Memory B cell (primary cell): ENCODE measurements around the gene PWWP2B.
"Not testable (repeated sequence)": the region's sequence is repeated elsewhere in the genome, so short reads cannot be mapped to it uniquely, and the experiment has no call there.

ENCODE experiments used
- ATAC-seq: fragments of 150-1000 bp; cut with Tn5 transposase; 2 replicates; pipeline ENCODE4 v1.10.0; 2021; ENCODE audit warnings: low read depth, mild to moderate bottlenecking, moderate library complexity
- DNase-seq, 2 donors: peaks; one replicate each; pipeline ENCODE4 v3.0.0; 2022; ENCODE audit warnings: low spot score in 2 of 2
- H3K27ac Mint-ChIP-seq: one replicate; pipeline ENCODE4 v1.8.0; 2022; ENCODE audit warnings: mild to moderate bottlenecking, moderate library complexity, mixed read lengths
- H3K27me3 Mint-ChIP-seq: one replicate; pipeline ENCODE4 v1.8.0; 2022; ENCODE audit warnings: mixed read lengths
- H3K36me3 Mint-ChIP-seq: one replicate; pipeline ENCODE4 v1.8.0; 2022; ENCODE audit warnings: mild to moderate bottlenecking, mixed read lengths
- H3K4me1 Mint-ChIP-seq: one replicate; pipeline ENCODE4 v1.8.0; 2022; ENCODE audit warnings: mixed read lengths
- H3K4me3 Mint-ChIP-seq: one replicate; pipeline ENCODE4 v1.8.0; 2022; ENCODE audit warnings: mild to moderate bottlenecking, moderate library complexity, mixed read lengths
- H3K9me3 Mint-ChIP-seq: one replicate; pipeline ENCODE4 v1.8.0; 2022; ENCODE audit warnings: mixed read lengths

PWWP2B gene

DNA sequence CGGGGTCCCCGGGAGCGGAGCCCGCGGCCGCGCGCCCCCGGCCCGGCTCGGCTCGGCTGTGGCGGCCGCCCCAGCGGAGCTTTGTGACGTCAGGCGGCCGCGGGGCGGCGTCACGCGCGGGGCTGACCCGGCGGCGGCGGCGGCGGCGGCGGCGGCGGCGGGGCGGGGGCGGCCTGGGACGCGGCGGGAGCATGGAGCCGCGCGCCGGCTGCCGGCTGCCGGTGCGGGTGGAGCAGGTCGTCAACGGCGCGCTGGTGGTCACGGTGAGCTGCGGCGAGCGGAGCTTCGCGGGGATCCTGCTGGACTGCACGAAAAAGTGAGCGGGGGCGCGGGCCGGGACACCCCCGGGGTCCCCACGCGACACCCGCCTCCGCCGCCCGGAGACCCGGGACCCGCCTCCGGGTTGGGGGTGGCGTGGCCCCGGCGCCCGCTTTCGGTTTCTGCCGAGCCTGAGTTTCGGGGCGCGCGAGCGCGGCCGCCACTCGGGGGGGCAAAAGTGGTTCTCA, at the start of gene PWWP2B:
Gene PWWP2B, plus strand, starts transcription at position 165 of the 506 bp plus-strand sequence. Its CDS starts 27 bp downstream, at position 192.
- peak within 1 kb of the TSS; percentile 89 for H3K27ac Mint-ChIP-seq

DNA sequence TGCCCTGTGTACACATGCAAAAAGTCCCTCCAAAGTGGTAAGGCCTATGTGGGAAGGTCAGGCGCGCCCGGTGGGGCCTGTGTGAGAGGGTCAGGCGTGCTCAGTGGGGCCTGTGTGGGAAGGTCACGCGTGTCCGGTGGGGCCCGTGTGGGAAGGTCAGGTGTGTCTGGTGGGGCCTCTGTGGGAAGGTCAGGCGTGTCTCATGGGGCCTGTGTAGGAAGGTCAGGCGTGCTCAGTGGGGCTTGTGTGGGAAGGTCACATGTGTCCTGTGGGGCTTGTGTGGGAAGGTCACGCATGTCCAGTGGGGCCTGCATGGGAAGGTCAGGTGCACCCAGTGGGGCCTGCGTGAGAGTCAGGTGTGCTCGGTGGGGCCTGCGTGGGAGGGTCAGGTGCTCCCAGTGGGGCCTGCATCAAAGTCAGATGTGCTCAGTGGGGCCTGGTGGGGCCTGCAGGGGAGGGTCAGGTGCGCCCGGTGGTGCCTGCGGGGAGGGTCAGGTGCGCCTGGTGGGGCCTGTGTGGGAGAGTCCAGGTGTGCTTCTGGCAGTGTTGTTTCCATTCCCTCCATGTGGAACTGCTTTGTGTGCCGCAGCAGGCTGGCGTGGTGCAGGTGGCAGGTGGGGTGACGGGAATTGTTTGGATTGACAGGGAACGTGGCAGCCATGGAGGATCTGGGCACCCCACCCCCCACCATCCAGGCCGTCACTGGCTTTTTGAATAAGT, 49.6 kb upstream of the PWWP2B start:
- Mint-ChIP-seq H3K36me3 (peaks cover 29% of the 10 kb centered on the region), H3K4me1 (peaks cover 10% of the 10 kb centered on the region), H3K27ac (peak overlapping the region; percentile 58), H3K9me3 (no peaks in the 10 kb centered on the region), H3K4me3 (no peak overlapping the region), H3K27me3 (no peaks in the 10 kb centered on the region)
- DNase-seq (no peak), ATAC-seq (no peak)

More for the DNA sequence above, at the start of gene PWWP2B:
- H3K9me3 Mint-ChIP-seq: peaks cover 5% of the 10 kb centered on the region
- peak; percentile 46 for ATAC-seq
- H3K27me3 Mint-ChIP-seq: no peaks in the 10 kb centered on the region
- H3K4me3 Mint-ChIP-seq: peak within 1 kb of the TSS; percentile 92
- H3K36me3 Mint-ChIP-seq: peaks cover 5% of the 10 kb centered on the region
- peaks cover 55% of the 10 kb centered on the region for H3K4me1 Mint-ChIP-seq
- DNase-seq: peak; percentile 56 to 74

DNA sequence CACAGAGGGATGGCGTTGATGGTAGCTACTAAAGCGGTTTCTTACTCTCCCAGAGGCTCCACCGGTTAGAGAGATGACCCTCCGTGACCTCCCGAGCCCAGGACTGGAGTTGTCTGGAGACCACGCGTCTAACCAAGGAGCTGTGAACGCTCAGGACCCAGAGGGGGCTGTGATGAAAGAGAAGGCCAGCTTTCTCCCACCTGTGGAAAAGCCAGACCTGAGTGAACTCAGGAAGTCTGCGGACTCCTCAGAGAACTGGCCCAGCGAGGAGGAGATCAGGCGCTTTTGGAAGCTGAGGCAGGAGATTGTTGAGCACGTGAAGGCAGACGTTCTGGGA, 49.1 kb upstream of the PWWP2B start:
- no peak for ATAC-seq
- Mint-ChIP-seq H3K4me3 (no peak overlapping the region), H3K9me3 (no peaks in the 10 kb centered on the region), H3K4me1 (peaks cover 13% of the 10 kb centered on the region), H3K27me3 (no peaks in the 10 kb centered on the region), H3K27ac (no peak overlapping the region), H3K36me3 (peaks cover 29% of the 10 kb centered on the region)
- no peak for DNase-seq

DNA sequence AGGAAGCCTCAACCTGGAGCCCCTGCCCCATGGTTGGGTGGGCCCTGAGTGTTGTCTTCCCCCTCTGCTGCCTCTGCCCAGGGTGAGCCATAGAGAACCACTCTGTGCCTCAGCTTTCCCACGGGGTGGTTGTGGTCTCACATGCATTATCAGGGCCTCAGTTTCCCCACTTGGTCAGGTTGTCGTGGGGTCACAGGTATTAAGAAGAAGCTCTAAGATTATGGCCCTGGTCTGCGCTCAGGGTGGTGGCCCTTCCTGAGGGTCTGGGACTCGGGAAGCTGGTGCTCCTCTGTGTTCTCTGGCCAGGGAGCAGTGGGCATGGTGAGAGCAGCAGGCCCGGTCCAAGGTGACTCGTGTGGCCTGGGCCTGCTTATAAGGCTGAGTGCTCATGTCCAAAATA, 47.2 kb upstream of the PWWP2B start:
- Mint-ChIP-seq H3K36me3 (peaks cover 23% of the 10 kb centered on the region), H3K4me3 (no peak overlapping the region), H3K4me1 (peaks cover 17% of the 10 kb centered on the region), H3K27ac (no peak overlapping the region), H3K27me3 (no peaks in the 10 kb centered on the region), H3K9me3 (no peaks in the 10 kb centered on the region)
- ATAC-seq (no peak), DNase-seq (no peak)

DNA sequence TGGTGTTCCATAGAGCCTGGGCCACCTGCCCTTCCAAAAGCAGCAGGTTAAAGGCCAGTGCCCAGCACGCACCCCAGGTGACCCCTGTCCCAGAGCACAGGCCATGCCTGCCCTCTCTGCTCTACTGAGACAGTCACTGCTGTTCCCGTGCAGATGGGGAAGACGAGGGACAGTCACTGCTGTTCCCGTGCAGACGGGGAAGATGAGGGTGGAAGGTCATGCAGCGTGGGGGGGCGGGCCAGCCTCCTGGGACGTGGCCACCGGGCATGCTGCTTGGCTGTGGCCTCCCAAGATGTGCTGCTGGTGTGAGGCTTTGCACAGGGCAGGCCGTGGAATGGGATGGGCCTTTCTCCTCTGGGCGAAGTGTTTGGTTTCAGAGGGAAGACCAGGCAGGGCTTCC, 46.6 kb upstream of the PWWP2B start:
- no peak for ATAC-seq
- Mint-ChIP-seq H3K9me3 (no peaks in the 10 kb centered on the region), H3K27ac (no peak overlapping the region), H3K4me3 (no peak overlapping the region), H3K4me1 (peaks cover 17% of the 10 kb centered on the region), H3K36me3 (peaks cover 21% of the 10 kb centered on the region), H3K27me3 (no peaks in the 10 kb centered on the region)
- DNase-seq: peak in 1 of 2 donors; percentile 8

DNA sequence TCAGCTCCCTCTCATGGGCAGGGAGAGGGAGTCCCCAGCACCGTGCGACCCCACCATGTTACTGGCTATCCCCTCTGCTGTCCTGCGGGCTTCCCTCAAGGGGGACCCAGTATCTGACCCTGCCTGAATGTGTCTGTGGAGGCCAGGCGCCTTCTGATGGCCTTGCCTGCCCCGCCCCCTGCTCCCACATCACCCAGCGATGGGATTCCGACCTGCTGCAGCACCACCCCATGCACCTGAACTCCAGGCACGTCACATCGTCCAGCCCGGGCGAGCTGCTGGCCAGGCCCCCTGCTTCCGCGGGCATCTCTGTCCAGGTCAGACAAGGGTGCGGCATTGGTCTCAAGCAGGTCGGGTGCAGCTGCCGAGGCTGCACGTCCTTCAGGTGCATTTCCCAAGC, 46.1 kb upstream of the PWWP2B start:
- H3K36me3 Mint-ChIP-seq: peaks cover 20% of the 10 kb centered on the region
- H3K4me1 Mint-ChIP-seq: peaks cover 16% of the 10 kb centered on the region
- H3K27me3 Mint-ChIP-seq: no peaks in the 10 kb centered on the region
- H3K27ac Mint-ChIP-seq: no peak overlapping the region
- H3K9me3 Mint-ChIP-seq: no peaks in the 10 kb centered on the region
- ATAC-seq (no peak), DNase-seq (no peak)
- no peak overlapping the region for H3K4me3 Mint-ChIP-seq

DNA sequence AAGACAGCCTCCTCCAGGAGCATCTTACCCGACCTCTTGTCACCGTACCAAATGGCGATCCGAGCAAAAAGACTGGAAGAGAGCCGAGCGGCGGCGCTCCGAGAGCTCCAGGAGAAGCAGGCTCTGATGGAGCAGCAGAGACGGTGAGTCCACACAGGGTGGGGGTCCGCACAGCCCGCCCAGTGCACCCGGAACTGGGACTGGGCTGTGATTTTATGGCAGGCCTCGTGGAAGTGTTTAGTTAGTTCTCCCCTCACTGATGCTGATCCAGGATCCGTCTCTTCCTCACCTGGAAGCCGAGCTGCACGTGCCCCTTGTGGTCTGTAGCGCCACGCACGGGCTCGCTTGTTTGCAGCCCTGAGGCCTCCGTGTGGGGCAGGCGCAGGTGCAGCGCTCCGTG, 45.4 kb upstream of the PWWP2B start:
- Mint-ChIP-seq H3K4me1 (peaks cover 15% of the 10 kb centered on the region), H3K9me3 (no peaks in the 10 kb centered on the region), H3K36me3 (peaks cover 21% of the 10 kb centered on the region), H3K27ac (no peak overlapping the region), H3K27me3 (no peaks in the 10 kb centered on the region), H3K4me3 (no peak overlapping the region)
- DNase-seq: no peak
- ATAC-seq: no peak

DNA sequence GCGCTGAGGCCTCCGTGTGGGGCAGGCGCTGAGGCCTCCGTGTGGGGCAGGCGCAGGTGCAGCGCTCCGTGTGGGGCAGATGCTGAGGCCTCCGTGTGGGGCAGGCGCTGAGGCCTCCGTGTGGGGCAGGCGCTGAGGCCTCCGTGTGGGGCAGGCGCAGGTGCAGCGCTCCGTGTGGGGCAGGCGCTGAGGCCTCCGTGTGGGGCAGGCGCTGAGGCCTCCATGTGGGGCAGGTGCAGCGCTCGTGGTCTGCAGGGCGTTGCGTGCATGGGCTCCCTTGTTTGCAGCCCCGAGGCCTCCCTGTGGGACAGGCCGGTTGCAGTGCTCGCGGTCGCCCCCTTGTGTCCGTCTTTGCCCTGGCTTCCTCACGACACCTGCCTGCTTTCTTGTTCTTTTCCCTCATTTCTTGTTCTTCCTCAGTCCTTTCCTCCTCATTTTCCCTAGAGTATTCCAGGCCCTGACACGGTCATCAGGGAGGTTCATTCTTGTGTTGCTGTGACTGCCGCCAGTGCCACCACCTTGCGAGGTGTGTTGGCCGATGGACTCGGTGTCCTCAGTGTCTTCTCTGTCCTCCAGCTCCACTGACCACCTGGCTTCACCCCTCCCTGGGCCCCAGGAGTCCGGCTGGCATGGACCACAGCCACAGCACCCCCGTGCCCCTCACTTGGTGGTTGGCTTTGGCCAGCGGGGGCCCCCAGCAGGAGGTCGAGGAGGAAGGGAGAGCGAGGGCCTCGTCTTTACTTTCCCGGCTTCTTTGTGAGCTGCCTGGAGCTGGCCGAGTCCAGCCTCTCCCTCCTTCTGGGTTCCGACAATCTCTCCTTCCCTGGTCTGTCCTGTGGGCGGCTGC, 44.3 kb upstream of the PWWP2B start:
- ATAC-seq (peak; percentile 83), DNase-seq (peak; percentile 76 to 84)
- Mint-ChIP-seq H3K27ac (peak overlapping the region; percentile 73), H3K36me3 (peaks cover 19% of the 10 kb centered on the region)
- not testable (repeated sequence) for H3K4me1 Mint-ChIP-seq, H3K27me3 Mint-ChIP-seq, H3K4me3 Mint-ChIP-seq, H3K9me3 Mint-ChIP-seq

DNA sequence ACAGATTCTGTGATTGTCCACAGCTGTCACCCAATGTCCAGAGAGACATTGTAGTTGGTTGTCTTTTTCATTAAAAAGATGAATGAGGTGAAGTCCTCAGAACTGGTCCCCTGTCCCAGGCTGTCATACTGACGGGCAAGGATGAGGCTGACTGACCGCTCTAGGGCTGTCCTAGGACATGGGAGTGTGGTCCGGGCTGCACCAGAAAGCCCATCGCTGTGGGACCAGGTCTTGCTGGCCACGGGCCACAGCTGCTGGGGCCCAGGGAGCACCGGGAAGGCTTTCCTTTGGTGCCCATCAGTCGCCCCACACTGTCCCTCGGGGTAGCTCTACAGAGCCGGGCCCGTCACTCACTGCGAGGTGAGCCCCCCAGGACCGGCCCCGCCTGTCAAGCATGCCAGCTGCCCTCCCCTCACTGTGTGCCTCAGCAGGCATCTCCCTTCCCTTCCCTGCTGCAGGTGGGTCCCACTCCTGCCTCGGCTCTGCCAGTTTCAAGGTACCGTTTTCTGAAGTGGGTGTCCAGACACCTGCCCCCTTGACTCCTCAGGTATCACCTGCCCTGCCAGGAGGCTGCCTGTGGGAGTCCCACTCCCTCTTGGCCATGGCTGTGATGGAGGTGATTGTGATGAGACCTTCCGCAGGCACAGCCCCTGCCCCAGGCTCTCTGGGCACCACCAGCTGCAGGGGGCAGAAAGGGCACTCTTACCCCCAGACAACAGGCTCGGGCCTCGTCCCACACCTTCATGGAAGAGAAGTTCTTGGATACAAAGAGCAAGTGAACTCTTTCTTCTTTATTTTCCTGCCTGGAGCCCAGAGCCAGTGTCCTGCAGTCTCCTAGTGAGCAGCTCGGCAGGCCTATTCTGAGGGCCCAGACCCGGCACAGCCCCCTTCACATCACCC, 43.3 kb upstream of the PWWP2B start:
- Mint-ChIP-seq H3K4me1 (peaks cover 7% of the 10 kb centered on the region), H3K36me3 (peaks cover 16% of the 10 kb centered on the region), H3K4me3 (no peak overlapping the region), H3K9me3 (peaks cover 3% of the 10 kb centered on the region), H3K27me3 (no peaks in the 10 kb centered on the region), H3K27ac (peak overlapping the region; percentile 73)
- DNase-seq (peak in 1 of 2 donors; percentile 7), ATAC-seq (no peak)

DNA sequence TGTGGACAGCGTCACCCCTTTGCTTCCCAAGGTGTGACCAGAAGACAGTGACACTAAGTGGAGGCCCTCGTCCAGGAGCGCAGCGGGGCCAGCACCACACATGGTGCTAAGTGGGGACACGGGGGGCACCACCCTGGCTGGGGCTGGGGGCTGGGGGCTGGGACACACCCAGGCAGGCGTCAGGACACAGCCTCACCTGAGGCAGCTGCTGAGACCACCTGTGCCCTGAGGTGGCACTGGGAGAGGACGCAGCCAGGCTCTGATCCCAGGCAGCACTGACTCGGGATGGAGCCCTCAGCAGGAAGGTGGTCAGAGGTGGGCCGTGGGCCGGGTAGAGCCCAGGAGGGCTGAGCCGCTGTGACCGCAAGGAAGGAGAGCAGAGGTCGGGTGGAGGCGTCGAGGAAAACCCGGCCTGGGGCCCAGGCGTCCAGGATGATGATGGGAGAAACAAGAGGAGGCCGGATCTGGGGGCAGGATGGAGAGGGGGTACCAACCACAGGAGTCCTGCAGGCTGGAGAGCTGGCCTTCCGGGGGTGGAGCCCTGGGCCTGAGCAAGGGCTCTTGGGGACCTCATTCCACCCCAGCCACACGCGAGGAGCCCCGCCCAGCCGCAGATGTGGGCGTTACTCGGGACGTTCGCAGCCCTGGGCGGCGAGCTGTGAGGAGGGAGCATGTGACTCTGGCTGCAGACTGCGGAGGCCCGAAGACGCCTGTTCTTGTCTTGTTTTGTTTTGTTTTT, 42.5 kb upstream of the PWWP2B start:
- no peak overlapping the region for H3K4me3 Mint-ChIP-seq

DNA sequence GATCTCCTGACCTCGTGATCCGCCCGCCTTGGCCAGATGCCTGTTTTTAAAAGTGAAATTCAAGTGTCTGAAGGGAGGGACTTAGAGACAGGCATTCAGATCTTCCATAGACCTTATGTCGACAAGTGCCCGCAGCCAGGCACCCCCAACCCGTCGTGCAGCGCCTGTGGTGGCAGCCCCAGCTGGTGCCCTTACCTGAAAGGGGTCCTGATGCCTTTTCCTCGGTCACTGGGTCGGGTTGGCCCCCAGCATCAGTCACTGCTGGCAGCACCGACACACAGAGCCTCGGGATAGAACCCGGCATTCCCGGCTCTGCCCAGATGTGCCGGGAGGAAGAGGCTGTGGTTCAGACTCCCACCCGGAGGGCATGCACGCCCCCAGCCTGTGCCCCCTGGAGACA, 41.7 kb upstream of the PWWP2B start:
- no peak for DNase-seq
- H3K27ac Mint-ChIP-seq: no peak overlapping the region
- H3K36me3 Mint-ChIP-seq: peaks cover 13% of the 10 kb centered on the region
- peaks cover 3% of the 10 kb centered on the region for H3K9me3 Mint-ChIP-seq
- no peaks in the 10 kb centered on the region for H3K27me3 Mint-ChIP-seq
- H3K4me3 Mint-ChIP-seq: no peak overlapping the region
- ATAC-seq: no peak
- peaks cover 7% of the 10 kb centered on the region for H3K4me1 Mint-ChIP-seq

More for the DNA sequence above, 42.5 kb upstream of the PWWP2B start:
- Mint-ChIP-seq H3K4me1 (peaks cover 7% of the 10 kb centered on the region), H3K9me3 (peaks cover 3% of the 10 kb centered on the region), H3K27ac (no peak overlapping the region), H3K27me3 (no peaks in the 10 kb centered on the region), H3K36me3 (peaks cover 13% of the 10 kb centered on the region)
- DNase-seq: peak in 1 of 2 donors; percentile 5
- ATAC-seq: no peak

DNA sequence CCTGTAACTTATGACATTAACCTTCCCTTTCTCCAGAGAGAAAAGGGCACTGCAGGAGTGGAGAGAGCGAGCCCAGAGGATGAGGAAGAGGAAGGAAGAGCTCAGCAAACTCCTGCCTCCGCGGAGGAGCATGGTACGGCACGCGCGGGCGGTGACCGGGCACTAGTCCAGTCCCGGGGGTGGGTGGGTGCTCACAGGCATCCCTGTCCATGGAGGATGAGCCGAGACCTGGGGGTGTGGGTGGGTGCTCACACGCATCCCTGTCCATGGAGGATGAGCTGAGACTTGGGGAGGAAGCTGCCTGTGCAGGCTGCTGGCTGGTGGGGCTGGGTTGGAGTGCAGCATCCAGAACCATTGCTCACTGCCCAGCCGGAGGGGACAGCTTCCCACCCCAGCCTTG, 41.2 kb upstream of the PWWP2B start:
- Mint-ChIP-seq H3K36me3 (peaks cover 13% of the 10 kb centered on the region), H3K4me3 (no peak overlapping the region), H3K4me1 (peaks cover 7% of the 10 kb centered on the region), H3K27ac (no peak overlapping the region), H3K9me3 (peaks cover 3% of the 10 kb centered on the region), H3K27me3 (no peaks in the 10 kb centered on the region)
- DNase-seq: no peak
- ATAC-seq: no peak

DNA sequence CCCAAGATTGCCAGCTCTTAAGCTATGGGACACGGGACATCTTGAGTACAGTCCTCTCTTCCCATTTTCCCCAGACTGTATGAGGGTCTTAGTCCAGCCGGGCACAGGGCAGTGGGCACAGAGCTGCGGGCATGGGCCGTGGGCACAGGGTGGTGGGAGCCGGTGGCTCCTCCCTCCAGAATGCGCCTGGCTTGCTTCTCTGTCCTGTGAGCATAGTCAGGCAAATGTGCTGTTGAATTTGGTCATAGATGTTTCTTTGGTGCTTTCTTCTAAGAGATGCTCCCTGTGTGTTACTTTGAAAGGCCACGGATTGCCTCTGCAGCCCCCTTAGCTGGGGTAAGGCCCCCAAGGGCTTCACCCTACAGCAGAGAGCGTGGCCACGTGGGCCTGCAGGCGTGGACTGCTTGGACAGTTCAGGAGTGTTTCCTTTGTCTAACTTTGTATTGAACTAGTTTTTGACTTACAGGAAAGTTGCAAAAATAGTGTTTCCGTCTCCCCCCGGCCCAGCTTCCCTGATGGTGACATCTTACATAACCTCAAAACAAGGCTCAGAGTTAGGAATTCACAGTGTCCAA, 40.3 kb upstream of the PWWP2B start:
- H3K27me3 Mint-ChIP-seq: no peaks in the 10 kb centered on the region
- no peak overlapping the region for H3K27ac Mint-ChIP-seq
- no peak overlapping the region for H3K4me3 Mint-ChIP-seq
- peaks cover 7% of the 10 kb centered on the region for H3K4me1 Mint-ChIP-seq
- H3K36me3 Mint-ChIP-seq: peaks cover 15% of the 10 kb centered on the region
- DNase-seq (no peak), ATAC-seq (no peak)
- H3K9me3 Mint-ChIP-seq: peaks cover 3% of the 10 kb centered on the region
